SK-N-SH (cell line): ENCODE results near the gene AXIN2. TPM values are rescaled to one million over a fixed set of nuclear protein-coding genes. Genes with fewer than 3 reads are reported as not detected.

Source experiments
- CTCF ChIA-PET: fragments of 300-600, 350-600 bp; formaldehyde crosslinking; extraction: SDS; loops from one replicate; lab custom pipeline; 2021; lab: Yijun Ruan, JAX
- POLR2A ChIA-PET: fragments of 350-600 bp; sonication (Branson Sonifier 250); formaldehyde crosslinking; extraction: SDS; loops from one replicate; lab custom pipeline; 2020; ENCODE audit warnings: antibody characterized with exemption, inconsistent platforms; lab: Yijun Ruan, JAX
- DNase-seq: peaks from one replicate; pipeline ENCODE4 v3.0.0; 2012
- H2AFZ ChIP-seq: fragments of 200-600 bp; sonication (generic); 2 replicates; pipeline ENCODE4 v1.8.1; 2016; ENCODE audit warnings: antibody characterized with exemption, mild to moderate bottlenecking, low read depth
- H3F3A ChIP-seq: fragments of 200-600 bp; sonication (generic); replicated peaks from 2 replicates; pipeline ENCODE3; 2016; ENCODE audit warnings: antibody characterized with exemption, mild to moderate bottlenecking; ENCODE audit not compliant: insufficient read depth
- H3K27ac ChIP-seq, 2 experiments: fragments of 200-500 bp in 1 of 2; fragments of 200-600 bp in 1 of 2; sonication (Bioruptor generic) in 1 of 2; sonication (generic), shearing (Covaris generic) in 1 of 2; 2 replicates each; pipeline versions ENCODE4 v1.5.1 to v1.6.1; 2014 to 2016; ENCODE audit warnings: low read depth in 2 of 2, inconsistent platforms in 1 of 2, low read length in 1 of 2, mild to moderate bottlenecking in 1 of 2, mixed read lengths in 1 of 2
- H3K27me3 ChIP-seq: fragments of 200-600 bp; sonication (generic), shearing (Covaris generic); 2 replicates; pipeline ENCODE4 v1.6.1; 2016; ENCODE audit warnings: mixed run types; ENCODE audit not compliant: insufficient read depth
- H3K36me3 ChIP-seq, 2 experiments: fragments of 200-500 bp in 1 of 2; fragments of 200-600 bp in 1 of 2; sonication (Bioruptor generic) in 1 of 2; sonication (generic) in 1 of 2; replicated peaks in 1 of 2; 2 replicates each; pipeline versions ENCODE3 to v1.5.1; 2014 to 2016; ENCODE audit warnings: low read length in 1 of 2, mild to moderate bottlenecking in 1 of 2; ENCODE audit not compliant: insufficient read depth in 2 of 2, control insufficient read depth in 1 of 2
- H3K4me1 ChIP-seq, 2 experiments: fragments of 200-500 bp in 1 of 2; fragments of 200-600 bp in 1 of 2; sonication (Bioruptor generic) in 1 of 2; sonication (generic), shearing (Covaris generic) in 1 of 2; 2 replicates each; pipeline versions ENCODE4 v1.5.1 to v1.6.1; 2014 to 2016; ENCODE audit warnings: low read depth in 1 of 2, low read length in 1 of 2, mixed run types in 1 of 2; ENCODE audit not compliant: insufficient read depth in 2 of 2, control insufficient read depth in 1 of 2
- H3K4me2 ChIP-seq: fragments of 200-600 bp; sonication (generic), shearing (Covaris generic); 2 replicates; pipeline ENCODE4 v1.6.1; 2017; ENCODE audit warnings: mixed run types
- H3K4me3 ChIP-seq, 2 experiments: fragments of 200-500 bp in 1 of 2; fragments of 200-600 bp in 1 of 2; sonication (Bioruptor generic) in 1 of 2; sonication (generic), shearing (Covaris generic) in 1 of 2; 2 replicates each; pipeline versions ENCODE4 v1.5.1 to v1.8.1; 2014 to 2016; ENCODE audit warnings: low read depth in 2 of 2, inconsistent platforms in 1 of 2, low read length in 1 of 2, mild to moderate bottlenecking in 1 of 2, mixed read lengths in 1 of 2, moderate library complexity in 1 of 2
- H3K79me2 ChIP-seq: fragments of 200-600 bp; sonication (generic); 2 replicates; pipeline ENCODE4 v1.8.1; 2017; ENCODE audit warnings: mild to moderate bottlenecking; ENCODE audit not compliant: insufficient read depth
- H3K9ac ChIP-seq: fragments of 200-600 bp; sonication (generic); 2 replicates; pipeline ENCODE4 v1.6.1; 2017; ENCODE audit warnings: mixed run types
- H3K9me2 ChIP-seq: fragments of 200-600 bp; sonication (generic); 2 replicates; pipeline ENCODE4 v1.6.1; 2017; ENCODE audit warnings: mixed run types
- H3K9me3 ChIP-seq: fragments of 200-600 bp; sonication (generic); 2 replicates; pipeline ENCODE4 v1.6.1; 2017; ENCODE audit warnings: mixed run types, mild to moderate bottlenecking, moderate library complexity
- H4K20me1 ChIP-seq: fragments of 200-600 bp; sonication (generic); 2 replicates; pipeline ENCODE4 v1.6.1; 2017; ENCODE audit warnings: mild to moderate bottlenecking, mixed run types; ENCODE audit not compliant: insufficient read depth
- CHD2 ChIP-seq: fragments of 150-350 bp; IDR thresholded peaks from 2 replicates; pipeline ENCODE4 v1.6.1; 2018; ENCODE audit warnings: low read length; ENCODE audit not compliant: partially characterized antibody
- EP300 ChIP-seq, 2 experiments: IDR thresholded peaks; 2 replicates each; pipeline versions ENCODE4 v1.4.0 to v1.6.1; 2012; ENCODE audit warnings: borderline replicate concordance in 1 of 2, low read depth in 1 of 2, low read length in 1 of 2
- FOSL2 ChIP-seq: IDR thresholded peaks from 2 replicates; pipeline ENCODE4 v1.4.0; 2012; ENCODE audit warnings: low read depth, mild to moderate bottlenecking, moderate library complexity, borderline replicate concordance
- GABPA ChIP-seq: IDR thresholded peaks from 2 replicates; pipeline ENCODE4 v1.4.0; 2012; ENCODE audit warnings: low read depth, mild to moderate bottlenecking
- MEF2A ChIP-seq: IDR thresholded peaks from 2 replicates; pipeline ENCODE4 v1.4.0; 2012; ENCODE audit warnings: low read depth, borderline replicate concordance
- MXI1 ChIP-seq: IDR thresholded peaks from 2 replicates; pipeline ENCODE4 v1.6.1; 2012; ENCODE audit warnings: mild to moderate bottlenecking, low read depth, low read length, improper control_type of control experiment
- RXRA ChIP-seq: IDR thresholded peaks from 2 replicates; pipeline ENCODE4 v1.4.0; 2012; ENCODE audit warnings: low read depth, mild to moderate bottlenecking, borderline replicate concordance
- SMC3 ChIP-seq: IDR thresholded peaks from 2 replicates; pipeline ENCODE4 v1.6.1; 2012; ENCODE audit warnings: low read depth, low read length, improper control_type of control experiment
- TAF1 ChIP-seq: IDR thresholded peaks from 2 replicates; pipeline ENCODE4 v1.6.1; 2012; ENCODE audit warnings: low read depth, mild to moderate bottlenecking, low read length, moderate library complexity, borderline replicate concordance
- TCF12 ChIP-seq: IDR thresholded peaks from 2 replicates; pipeline ENCODE4 v1.4.0; 2012
- YY1 ChIP-seq: IDR thresholded peaks from 2 replicates; pipeline ENCODE4 v1.4.0; 2012; ENCODE audit warnings: low read depth, mild to moderate bottlenecking
- WGBS: methylation state at CpG from one replicate; pipeline ENCODE4 v1.1.6; 2017; ENCODE audit warnings: low lambda C conversion rate; 5-methylcytosine and 5-hydroxymethylcytosine counted together
- polyA plus RNA-seq, 3 experiments: library from polyadenylated mRNA; depleted of rRNA; stranded (reverse); fragments of >200 nt; gene quantifications; 2 replicates each; pipeline ENCODE4 v1.2.3, GENCODE V29; 2012
- TF ChIP-seq, protein P1 (sequence below): IDR thresholded peaks from 2 replicates; pipeline ENCODE4 v1.6.1; 2012; ENCODE audit warnings: mild to moderate bottlenecking, low read depth, low read length, moderate library complexity
- TF ChIP-seq, protein P2 (sequence below): IDR thresholded peaks from 2 replicates; pipeline ENCODE4 v1.4.0; 2012; ENCODE audit warnings: low read depth, borderline replicate concordance
- TF ChIP-seq, protein P3 (sequence below): IDR thresholded peaks from 2 replicates; pipeline ENCODE4 v1.4.0; 2012; ENCODE audit warnings: low read depth
- TF ChIP-seq, protein P4 (sequence below): IDR thresholded peaks from 2 replicates; pipeline ENCODE4; 2012
- TF ChIP-seq, protein P5 (sequence below): fragments of 200-600 bp; sonication (generic); IDR thresholded peaks from 2 replicates; pipeline ENCODE4 v1.6.1; 2017; ENCODE audit warnings: antibody characterized with exemption, mild to moderate bottlenecking, moderate library complexity

Gene AXIN2
- polyA plus RNA-seq, 1 of the 3 experiments (the other 2 are of a cell fraction) = 8.3 TPM

DNA sequence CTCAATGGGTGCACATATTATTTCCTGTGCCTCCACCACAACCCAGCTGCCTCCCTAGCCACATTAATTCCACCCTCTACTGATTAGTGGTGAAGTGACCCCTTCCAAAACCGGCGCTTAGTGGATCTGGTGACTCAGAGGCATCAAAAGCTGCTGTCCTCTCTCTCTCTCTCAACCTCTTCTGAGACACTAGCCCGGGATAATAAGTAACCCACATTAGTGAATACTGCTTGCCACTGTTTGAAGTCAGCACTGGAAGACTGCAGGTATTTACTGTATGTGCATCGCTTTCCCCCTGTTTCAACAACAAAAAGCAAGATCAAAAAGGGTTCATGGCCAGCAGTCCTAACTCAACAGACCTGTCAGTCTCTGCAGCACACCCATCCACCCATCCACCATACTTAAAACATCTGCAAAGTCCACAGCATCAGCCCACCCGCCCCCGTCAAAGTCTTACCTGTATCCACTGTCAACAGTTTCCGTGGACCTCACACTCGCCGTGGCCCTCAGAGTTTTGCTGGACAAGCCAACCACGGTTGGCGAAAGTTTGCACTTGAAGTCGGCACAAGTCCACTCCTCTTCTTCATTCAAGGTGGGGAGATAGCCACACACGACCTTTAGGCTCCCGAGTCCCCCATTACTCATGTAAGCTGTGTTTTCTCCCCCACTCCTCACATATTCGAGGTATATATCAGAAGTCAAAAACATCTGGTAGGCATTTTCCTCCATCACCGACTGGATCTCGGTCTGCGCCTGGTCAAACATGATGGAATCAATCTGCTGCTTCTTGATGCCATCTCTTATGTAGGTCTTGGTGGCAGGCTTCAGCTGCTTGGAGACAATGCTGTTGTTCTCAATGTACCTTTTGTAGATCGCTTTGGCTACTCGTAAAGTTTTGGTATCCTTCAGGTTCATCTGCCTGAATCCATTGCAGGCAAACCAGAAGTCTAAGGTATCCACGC is 3.8 kb downstream of the AXIN2 start:
- CTCF ChIA-PET = interaction anchor here (0.7 to 5.1 kb wide), 41 partner anchors 8 to 612 kb away, joined by 3 to 73 read pairs (median 4); no protein-coding TSS in a partner anchor
- H3K9me3 ChIP-seq = no peaks in the 10 kb centered on the region
- no peak overlapping the region for H3K4me3 ChIP-seq
- H4K20me1 ChIP-seq = peaks cover 27% of the 10 kb centered on the region
- POLR2A ChIA-PET = no interaction called here
- TF ChIP-seq RXRA (no peak), CHD2 (no peak), YY1 (no peak), TAF1 (no peak)
- TF ChIP-seq, protein P1, sequence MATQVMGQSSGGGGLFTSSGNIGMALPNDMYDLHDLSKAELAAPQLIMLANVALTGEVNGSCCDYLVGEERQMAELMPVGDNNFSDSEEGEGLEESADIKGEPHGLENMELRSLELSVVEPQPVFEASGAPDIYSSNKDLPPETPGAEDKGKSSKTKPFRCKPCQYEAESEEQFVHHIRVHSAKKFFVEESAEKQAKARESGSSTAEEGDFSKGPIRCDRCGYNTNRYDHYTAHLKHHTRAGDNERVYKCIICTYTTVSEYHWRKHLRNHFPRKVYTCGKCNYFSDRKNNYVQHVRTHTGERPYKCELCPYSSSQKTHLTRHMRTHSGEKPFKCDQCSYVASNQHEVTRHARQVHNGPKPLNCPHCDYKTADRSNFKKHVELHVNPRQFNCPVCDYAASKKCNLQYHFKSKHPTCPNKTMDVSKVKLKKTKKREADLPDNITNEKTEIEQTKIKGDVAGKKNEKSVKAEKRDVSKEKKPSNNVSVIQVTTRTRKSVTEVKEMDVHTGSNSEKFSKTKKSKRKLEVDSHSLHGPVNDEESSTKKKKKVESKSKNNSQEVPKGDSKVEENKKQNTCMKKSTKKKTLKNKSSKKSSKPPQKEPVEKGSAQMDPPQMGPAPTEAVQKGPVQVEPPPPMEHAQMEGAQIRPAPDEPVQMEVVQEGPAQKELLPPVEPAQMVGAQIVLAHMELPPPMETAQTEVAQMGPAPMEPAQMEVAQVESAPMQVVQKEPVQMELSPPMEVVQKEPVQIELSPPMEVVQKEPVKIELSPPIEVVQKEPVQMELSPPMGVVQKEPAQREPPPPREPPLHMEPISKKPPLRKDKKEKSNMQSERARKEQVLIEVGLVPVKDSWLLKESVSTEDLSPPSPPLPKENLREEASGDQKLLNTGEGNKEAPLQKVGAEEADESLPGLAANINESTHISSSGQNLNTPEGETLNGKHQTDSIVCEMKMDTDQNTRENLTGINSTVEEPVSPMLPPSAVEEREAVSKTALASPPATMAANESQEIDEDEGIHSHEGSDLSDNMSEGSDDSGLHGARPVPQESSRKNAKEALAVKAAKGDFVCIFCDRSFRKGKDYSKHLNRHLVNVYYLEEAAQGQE = no peak
- TF ChIP-seq, protein P2, sequence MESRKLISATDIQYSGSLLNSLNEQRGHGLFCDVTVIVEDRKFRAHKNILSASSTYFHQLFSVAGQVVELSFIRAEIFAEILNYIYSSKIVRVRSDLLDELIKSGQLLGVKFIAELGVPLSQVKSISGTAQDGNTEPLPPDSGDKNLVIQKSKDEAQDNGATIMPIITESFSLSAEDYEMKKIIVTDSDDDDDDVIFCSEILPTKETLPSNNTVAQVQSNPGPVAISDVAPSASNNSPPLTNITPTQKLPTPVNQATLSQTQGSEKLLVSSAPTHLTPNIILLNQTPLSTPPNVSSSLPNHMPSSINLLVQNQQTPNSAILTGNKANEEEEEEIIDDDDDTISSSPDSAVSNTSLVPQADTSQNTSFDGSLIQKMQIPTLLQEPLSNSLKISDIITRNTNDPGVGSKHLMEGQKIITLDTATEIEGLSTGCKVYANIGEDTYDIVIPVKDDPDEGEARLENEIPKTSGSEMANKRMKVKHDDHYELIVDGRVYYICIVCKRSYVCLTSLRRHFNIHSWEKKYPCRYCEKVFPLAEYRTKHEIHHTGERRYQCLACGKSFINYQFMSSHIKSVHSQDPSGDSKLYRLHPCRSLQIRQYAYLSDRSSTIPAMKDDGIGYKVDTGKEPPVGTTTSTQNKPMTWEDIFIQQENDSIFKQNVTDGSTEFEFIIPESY = no peak
- H3K4me1 ChIP-seq = peaks cover 13 to 28% of the 10 kb centered on the region in 2 experiments; a peak in 3 of 4 replicates
- no peaks in the 10 kb centered on the region for H3K27me3 ChIP-seq
- H3K4me2 ChIP-seq = no peak overlapping the region; the same call in 1 of the 2 replicates
- H3K27ac ChIP-seq = no peak overlapping the region
- peaks cover 23% of the 10 kb centered on the region; the same call in 1 of the 2 replicates for H3K79me2 ChIP-seq
- H3K9me2 ChIP-seq = no peaks in the 10 kb centered on the region
- H2AFZ ChIP-seq = no peak overlapping the region
- H3K36me3 ChIP-seq = peaks cover 0 to 10% of the 10 kb centered on the region in 2 experiments
- DNase-seq = no peak
- H3K9ac ChIP-seq = no peak overlapping the region
- WGBS = 89% methylated on average over 21 of the region's 21 CpGs
- H3F3A ChIP-seq = peaks cover 12% of the 10 kb centered on the region

DNA sequence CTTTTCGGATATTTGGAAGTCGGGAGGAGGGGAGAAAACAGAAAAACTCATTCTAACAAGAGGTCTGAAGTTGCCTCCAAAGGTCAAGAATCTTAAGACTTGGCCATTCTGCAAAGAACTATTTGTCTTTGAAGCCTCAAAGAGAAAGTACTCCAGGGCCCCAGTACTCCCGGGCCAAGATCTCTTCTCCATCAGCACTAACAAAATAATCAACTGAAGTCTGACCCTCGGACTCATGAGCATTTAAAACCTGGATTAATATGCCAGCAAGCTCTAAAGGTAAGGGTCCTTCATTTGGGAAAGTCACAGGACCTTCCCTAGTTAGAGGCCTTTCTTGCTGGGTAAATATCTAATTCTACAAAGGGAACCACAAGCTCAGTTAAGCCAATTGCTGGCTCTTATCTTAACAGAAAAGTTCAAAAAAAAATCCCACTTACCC is 4.5 kb downstream of the AXIN2 start:
- no peak for DNase-seq
- ChIA-PET POLR2A (no interaction called here), CTCF (interaction anchor here (0.6 to 5.1 kb wide), 36 partner anchors 8 to 629 kb away, joined by 3 to 73 read pairs (median 4); no protein-coding TSS in a partner anchor)
- Histone ChIP-seq H3K27me3 (no peaks in the 10 kb centered on the region), H2AFZ (no peak overlapping the region), H3K4me3 (no peak overlapping the region), H3K27ac (no peak overlapping the region), H3F3A (peaks cover 12% of the 10 kb centered on the region), H3K4me1 (peaks cover 13 to 25% of the 10 kb centered on the region in 2 experiments; a peak in 3 of 4 replicates), H4K20me1 (peaks cover 27% of the 10 kb centered on the region), H3K9ac (no peak overlapping the region), H3K36me3 (peaks cover 0 to 12% of the 10 kb centered on the region in 2 experiments), H3K79me2 (peaks cover 28% of the 10 kb centered on the region; the same call in 1 of the 2 replicates), H3K9me2 (no peaks in the 10 kb centered on the region), H3K9me3 (no peaks in the 10 kb centered on the region), H3K4me2 (no peak overlapping the region)
- 85% methylated on average over 4 of the region's 4 CpGs for WGBS
- TF ChIP-seq SMC3 (no peak), TCF12 (no peak), EP300 (IDR thresholded peaks at IDR 0.05; ENCODE audit: borderline replicate concordance in 1 of 2, low read depth in 1 of 2, low read length in 1 of 2) (no peak), MEF2A (no peak), MXI1 (no peak), GABPA (no peak), FOSL2 (no peak)
- TF ChIP-seq, protein P3, sequence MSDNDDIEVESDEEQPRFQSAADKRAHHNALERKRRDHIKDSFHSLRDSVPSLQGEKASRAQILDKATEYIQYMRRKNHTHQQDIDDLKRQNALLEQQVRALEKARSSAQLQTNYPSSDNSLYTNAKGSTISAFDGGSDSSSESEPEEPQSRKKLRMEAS = no peak
- TF ChIP-seq, protein P4, sequence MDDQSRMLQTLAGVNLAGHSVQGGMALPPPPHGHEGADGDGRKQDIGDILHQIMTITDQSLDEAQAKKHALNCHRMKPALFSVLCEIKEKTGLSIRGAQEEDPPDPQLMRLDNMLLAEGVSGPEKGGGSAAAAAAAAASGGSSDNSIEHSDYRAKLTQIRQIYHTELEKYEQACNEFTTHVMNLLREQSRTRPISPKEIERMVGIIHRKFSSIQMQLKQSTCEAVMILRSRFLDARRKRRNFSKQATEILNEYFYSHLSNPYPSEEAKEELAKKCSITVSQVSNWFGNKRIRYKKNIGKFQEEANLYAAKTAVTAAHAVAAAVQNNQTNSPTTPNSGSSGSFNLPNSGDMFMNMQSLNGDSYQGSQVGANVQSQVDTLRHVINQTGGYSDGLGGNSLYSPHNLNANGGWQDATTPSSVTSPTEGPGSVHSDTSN = no peak
- TF ChIP-seq, protein P5, sequence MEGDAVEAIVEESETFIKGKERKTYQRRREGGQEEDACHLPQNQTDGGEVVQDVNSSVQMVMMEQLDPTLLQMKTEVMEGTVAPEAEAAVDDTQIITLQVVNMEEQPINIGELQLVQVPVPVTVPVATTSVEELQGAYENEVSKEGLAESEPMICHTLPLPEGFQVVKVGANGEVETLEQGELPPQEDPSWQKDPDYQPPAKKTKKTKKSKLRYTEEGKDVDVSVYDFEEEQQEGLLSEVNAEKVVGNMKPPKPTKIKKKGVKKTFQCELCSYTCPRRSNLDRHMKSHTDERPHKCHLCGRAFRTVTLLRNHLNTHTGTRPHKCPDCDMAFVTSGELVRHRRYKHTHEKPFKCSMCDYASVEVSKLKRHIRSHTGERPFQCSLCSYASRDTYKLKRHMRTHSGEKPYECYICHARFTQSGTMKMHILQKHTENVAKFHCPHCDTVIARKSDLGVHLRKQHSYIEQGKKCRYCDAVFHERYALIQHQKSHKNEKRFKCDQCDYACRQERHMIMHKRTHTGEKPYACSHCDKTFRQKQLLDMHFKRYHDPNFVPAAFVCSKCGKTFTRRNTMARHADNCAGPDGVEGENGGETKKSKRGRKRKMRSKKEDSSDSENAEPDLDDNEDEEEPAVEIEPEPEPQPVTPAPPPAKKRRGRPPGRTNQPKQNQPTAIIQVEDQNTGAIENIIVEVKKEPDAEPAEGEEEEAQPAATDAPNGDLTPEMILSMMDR = no peak
